DND-41 (cell line): ENCODE results near the gene PRPF38B.

ENCODE experiments used
- EZH2 ChIP-seq: IDR thresholded peaks from 3 replicates; pipeline ENCODE4 v1.6.1; 2012; ENCODE audit warnings: borderline replicate concordance, low read depth, mild to moderate bottlenecking, moderate library complexity, low read length, inconsistent platforms; ENCODE audit not compliant: severe bottlenecking
- TF ChIP-seq, protein P1 (sequence below): IDR thresholded peaks from 2 replicates; pipeline ENCODE4 v1.5.1; 2012; ENCODE audit warnings: borderline replicate concordance, low read length, moderate library complexity, mild to moderate bottlenecking; ENCODE audit not compliant: poor library complexity, severe bottlenecking; ENCODE audit errors: extremely low read depth

DNA sequence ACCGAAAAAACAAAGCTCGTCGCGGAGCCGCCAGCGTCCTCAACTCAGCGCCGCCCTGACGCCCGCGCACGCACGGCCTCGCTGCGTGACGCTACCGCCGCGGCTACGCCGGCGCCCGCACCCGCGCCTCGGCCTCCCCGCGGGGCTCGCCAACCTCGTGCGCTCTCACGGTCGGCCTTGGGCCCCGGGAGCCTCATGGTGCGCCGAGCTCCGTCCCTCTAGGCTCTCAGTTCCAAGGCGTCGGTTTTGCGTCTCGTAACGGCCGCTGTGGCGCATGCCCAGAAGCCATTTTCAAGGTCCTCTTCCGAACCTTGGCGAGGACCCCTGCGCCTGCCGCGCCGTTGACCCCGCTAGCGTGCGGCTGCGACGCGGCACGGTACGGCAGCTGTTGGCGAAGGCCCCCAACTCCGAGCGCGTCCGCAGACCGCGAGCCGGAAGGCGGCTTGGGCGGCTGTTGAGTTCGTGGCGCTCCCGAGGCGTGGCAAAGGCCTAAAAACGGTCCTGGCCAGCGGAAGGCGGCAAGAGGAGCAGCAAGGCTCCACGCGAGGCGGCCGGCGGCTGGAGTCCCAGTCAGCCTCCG is 31.0 kb upstream of the PRPF38B start, which contains the start of gene HENMT1:
- TF ChIP-seq, protein P1, sequence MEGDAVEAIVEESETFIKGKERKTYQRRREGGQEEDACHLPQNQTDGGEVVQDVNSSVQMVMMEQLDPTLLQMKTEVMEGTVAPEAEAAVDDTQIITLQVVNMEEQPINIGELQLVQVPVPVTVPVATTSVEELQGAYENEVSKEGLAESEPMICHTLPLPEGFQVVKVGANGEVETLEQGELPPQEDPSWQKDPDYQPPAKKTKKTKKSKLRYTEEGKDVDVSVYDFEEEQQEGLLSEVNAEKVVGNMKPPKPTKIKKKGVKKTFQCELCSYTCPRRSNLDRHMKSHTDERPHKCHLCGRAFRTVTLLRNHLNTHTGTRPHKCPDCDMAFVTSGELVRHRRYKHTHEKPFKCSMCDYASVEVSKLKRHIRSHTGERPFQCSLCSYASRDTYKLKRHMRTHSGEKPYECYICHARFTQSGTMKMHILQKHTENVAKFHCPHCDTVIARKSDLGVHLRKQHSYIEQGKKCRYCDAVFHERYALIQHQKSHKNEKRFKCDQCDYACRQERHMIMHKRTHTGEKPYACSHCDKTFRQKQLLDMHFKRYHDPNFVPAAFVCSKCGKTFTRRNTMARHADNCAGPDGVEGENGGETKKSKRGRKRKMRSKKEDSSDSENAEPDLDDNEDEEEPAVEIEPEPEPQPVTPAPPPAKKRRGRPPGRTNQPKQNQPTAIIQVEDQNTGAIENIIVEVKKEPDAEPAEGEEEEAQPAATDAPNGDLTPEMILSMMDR = no peak
- TF ChIP-seq EZH2 = no peak
